ENCODE data around the gene PRC1.

DNA sequence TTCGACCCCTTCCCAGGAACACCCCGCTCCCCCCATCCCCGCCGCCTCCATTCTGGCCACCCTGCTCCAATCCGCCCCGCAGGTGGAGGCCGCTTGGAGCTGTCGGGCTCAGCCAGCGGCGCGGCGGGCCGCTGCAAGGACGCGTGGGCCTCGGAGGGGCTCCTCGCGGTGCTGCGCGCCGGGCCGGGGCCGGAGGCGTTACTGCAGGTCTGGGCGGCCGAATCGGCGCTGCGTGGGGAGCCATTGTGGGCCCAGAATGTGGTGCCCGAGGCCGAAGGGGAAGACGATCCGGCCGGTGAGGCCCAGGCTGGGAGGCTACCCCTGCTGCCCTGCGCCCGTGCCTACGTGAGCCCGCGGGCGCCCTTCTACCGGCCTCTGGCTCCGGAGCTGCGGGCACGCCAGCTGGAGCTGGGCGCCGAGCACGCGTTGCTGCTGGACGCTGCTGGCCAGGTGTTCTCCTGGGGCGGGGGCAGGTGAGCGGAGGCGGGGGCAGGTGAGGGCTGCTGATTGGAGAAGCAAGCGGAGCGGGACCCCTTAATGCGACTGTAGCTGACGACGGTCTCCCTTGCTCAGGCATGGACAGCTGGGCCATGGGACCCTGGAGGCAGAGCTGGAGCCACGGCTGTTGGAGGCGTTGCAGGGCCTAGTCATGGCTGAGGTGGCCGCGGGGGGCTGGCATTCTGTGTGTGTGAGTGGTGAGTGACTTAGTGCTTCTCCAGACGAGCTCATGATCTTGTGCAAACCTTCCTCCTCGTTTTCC, 37.1 kb downstream of the PRC1 start:
- TF ChIP-seq, protein P1, sequence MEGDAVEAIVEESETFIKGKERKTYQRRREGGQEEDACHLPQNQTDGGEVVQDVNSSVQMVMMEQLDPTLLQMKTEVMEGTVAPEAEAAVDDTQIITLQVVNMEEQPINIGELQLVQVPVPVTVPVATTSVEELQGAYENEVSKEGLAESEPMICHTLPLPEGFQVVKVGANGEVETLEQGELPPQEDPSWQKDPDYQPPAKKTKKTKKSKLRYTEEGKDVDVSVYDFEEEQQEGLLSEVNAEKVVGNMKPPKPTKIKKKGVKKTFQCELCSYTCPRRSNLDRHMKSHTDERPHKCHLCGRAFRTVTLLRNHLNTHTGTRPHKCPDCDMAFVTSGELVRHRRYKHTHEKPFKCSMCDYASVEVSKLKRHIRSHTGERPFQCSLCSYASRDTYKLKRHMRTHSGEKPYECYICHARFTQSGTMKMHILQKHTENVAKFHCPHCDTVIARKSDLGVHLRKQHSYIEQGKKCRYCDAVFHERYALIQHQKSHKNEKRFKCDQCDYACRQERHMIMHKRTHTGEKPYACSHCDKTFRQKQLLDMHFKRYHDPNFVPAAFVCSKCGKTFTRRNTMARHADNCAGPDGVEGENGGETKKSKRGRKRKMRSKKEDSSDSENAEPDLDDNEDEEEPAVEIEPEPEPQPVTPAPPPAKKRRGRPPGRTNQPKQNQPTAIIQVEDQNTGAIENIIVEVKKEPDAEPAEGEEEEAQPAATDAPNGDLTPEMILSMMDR (IDR thresholded peaks at IDR 0.05), result no peak
- no peak for TF ChIP-seq POLR2AphosphoS5 (IDR thresholded peaks at IDR 0.05)

All from sigmoid colon (tissue), 4 donors.